GM12878 (cell line): ENCODE results near the gene NOTCH1. TPM values are rescaled to one million over a fixed set of nuclear protein-coding genes. Genes with fewer than 3 reads are reported as not detected.

Experiments
- CEBPB ChIP-seq, 2 experiments: fragments of 150-350 bp in 1 of 2; IDR thresholded peaks; 2 replicates each; pipeline ENCODE4 v1.6.1; 2012 to 2014; ENCODE audit warnings: low read depth in 2 of 2, low read length in 2 of 2, borderline replicate concordance in 1 of 2, inconsistent platforms in 1 of 2
- CHD2 ChIP-seq: IDR thresholded peaks from 2 replicates; pipeline ENCODE4 v1.6.1; 2011; ENCODE audit warnings: low read depth, low read length, improper control_type of control experiment, borderline replicate concordance
- DPF2 ChIP-seq: fragments of 450-650 bp; IDR thresholded peaks from 2 replicates; pipeline ENCODE4 v1.6.1; 2017; ENCODE audit warnings: mild to moderate bottlenecking
- FOXM1 ChIP-seq: IDR thresholded peaks from 2 replicates; pipeline ENCODE4 v1.6.1; 2012; ENCODE audit warnings: low read depth, mild to moderate bottlenecking, inconsistent platforms, low read length, moderate library complexity
- GATAD2B ChIP-seq: fragments of 450-650 bp; conservative IDR thresholded peaks from 2 replicates; pipeline ENCODE4 v1.6.1; 2017; ENCODE audit warnings: low read depth, mild to moderate bottlenecking, moderate library complexity
- LARP7 ChIP-seq: fragments of 450-650 bp; IDR thresholded peaks from 2 replicates; pipeline ENCODE4 v1.6.1; 2017; ENCODE audit warnings: mild to moderate bottlenecking
- MTA2 ChIP-seq: fragments of 450-650 bp; IDR thresholded peaks from 2 replicates; pipeline ENCODE4 v1.6.1; 2016; ENCODE audit warnings: low read depth, mild to moderate bottlenecking, moderate library complexity
- NFXL1 ChIP-seq: fragments of 450-650 bp; IDR thresholded peaks from 2 replicates; pipeline ENCODE4 v1.6.1; 2017; ENCODE audit warnings: antibody characterized with exemption, mild to moderate bottlenecking, borderline replicate concordance
- POLR2A ChIP-seq: IDR thresholded peaks from 2 replicates; pipeline ENCODE4 v1.6.1; 2011; ENCODE audit warnings: low read depth, mild to moderate bottlenecking, low read length
- POLR2AphosphoS2 ChIP-seq: IDR thresholded peaks from 2 replicates; pipeline ENCODE4 v1.6.1; 2011; ENCODE audit warnings: low read depth, mild to moderate bottlenecking, low read length, improper control_type of control experiment, moderate library complexity
- POLR2AphosphoS5 ChIP-seq: IDR thresholded peaks from 2 replicates; pipeline ENCODE4 v1.6.1; 2011; ENCODE audit warnings: mild to moderate bottlenecking, low read length, inconsistent platforms
- RAD21 ChIP-seq: IDR thresholded peaks from 2 replicates; pipeline ENCODE4 v1.6.1; 2011; ENCODE audit warnings: mild to moderate bottlenecking, low read depth, low read length, moderate library complexity; ENCODE audit not compliant: insufficient read depth
- RBBP5 ChIP-seq: fragments of 200-600 bp; sonication (generic); conservative IDR thresholded peaks from 2 replicates; pipeline ENCODE4 v1.6.1; 2016
- RELB ChIP-seq: fragments of 450-650 bp; IDR thresholded peaks from 2 replicates; pipeline ENCODE4 v1.6.1; 2017; ENCODE audit warnings: low read depth, mild to moderate bottlenecking, moderate library complexity
- SREBF1 ChIP-seq: IDR thresholded peaks from 2 replicates; pipeline ENCODE4 v1.6.1; 2012; ENCODE audit warnings: mild to moderate bottlenecking, low read length
- TCF7 ChIP-seq: IDR thresholded peaks from 2 replicates; pipeline ENCODE4 v1.6.1; 2014; ENCODE audit warnings: antibody characterized with exemption, borderline replicate concordance
- YY1 ChIP-seq: IDR thresholded peaks from 2 replicates; pipeline ENCODE4 v1.6.1; 2011; ENCODE audit warnings: low read depth, mild to moderate bottlenecking, low read length
- ZBED1 ChIP-seq: IDR thresholded peaks from 2 replicates; pipeline ENCODE4 v1.6.1; 2016; ENCODE audit warnings: borderline replicate concordance
- ZNF274 ChIP-seq: IDR thresholded peaks from one replicate; pipeline ENCODE4 v1.8.0; 2011; ENCODE audit not compliant: insufficient read length, insufficient read depth
- polyA plus RNA-seq, 11 experiments: library from polyadenylated mRNA; depleted of rRNA in 4 of 11; unstranded in 6 of 11; stranded (reverse) in 5 of 11; fragments of >200 nt; fragmentation: Nextera tagmentation in 4 of 11; fragmentation: Illumina TruSeq in 1 of 11; extraction: Ambion mirVana in 4 of 11; extraction: Trizol in 1 of 11; gene quantifications; 1 replicate in 1 of 11; 2 replicates in 10 of 11; pipeline versions ENCODE4 v1.2.1 to v1.2.3, GENCODE V29; 2011 to 2016; ENCODE audit warnings: inconsistent platforms in 2 of 11, missing spikeins in 2 of 11, low read depth in 1 of 11
- total RNA-seq, 4 experiments: library from RNA; depleted of rRNA in 3 of 4; stranded (reverse); fragments of >200 nt in 3 of 4; fragmentation: Illumina TruSeq in 1 of 4; extraction: Trizol in 1 of 4; gene quantifications; 2 replicates each; pipeline versions ENCODE4 v1.2.1 to v1.2.3, GENCODE V29; 2013 to 2021
- TF ChIP-seq, protein P1 (sequence below): fragments of 450-650 bp; IDR thresholded peaks from 2 replicates; pipeline ENCODE4 v1.6.1; 2017; ENCODE audit warnings: borderline replicate concordance
- TF ChIP-seq, protein P2 (sequence below): fragments of 450-650 bp; IDR thresholded peaks from 2 replicates; pipeline ENCODE4 v1.6.1; 2016; ENCODE audit warnings: mild to moderate bottlenecking
- TF ChIP-seq, protein P3 (sequence below): fragments of 450-650 bp; IDR thresholded peaks from 2 replicates; pipeline ENCODE4 v1.6.1; 2018; ENCODE audit warnings: borderline replicate concordance, mild to moderate bottlenecking; ENCODE audit not compliant: partially characterized antibody
- TF ChIP-seq, protein P4 (sequence below): IDR thresholded peaks from 2 replicates; pipeline ENCODE4 v1.6.1; 2011; ENCODE audit warnings: borderline replicate concordance, low read depth, mild to moderate bottlenecking, moderate library complexity, low read length; ENCODE audit not compliant: insufficient read depth, poor library complexity, severe bottlenecking
- TF ChIP-seq, protein P5 (sequence below): IDR thresholded peaks from 2 replicates; pipeline ENCODE4 v1.6.1; 2012; ENCODE audit warnings: low read depth, low read length, improper control_type of control experiment

Gene NOTCH1
- total and polyA plus RNA-seq, 10 of the 15 experiments (the other 5 are each of a cell fraction or from before 2014, with no cell fraction given): 0.02 to 40.0 (median 3.7) TPM

GRCh38 chr9:136576269-136576626, 30.4 kb upstream of the NOTCH1 start (continued):
- TF ChIP-seq, protein P1, sequence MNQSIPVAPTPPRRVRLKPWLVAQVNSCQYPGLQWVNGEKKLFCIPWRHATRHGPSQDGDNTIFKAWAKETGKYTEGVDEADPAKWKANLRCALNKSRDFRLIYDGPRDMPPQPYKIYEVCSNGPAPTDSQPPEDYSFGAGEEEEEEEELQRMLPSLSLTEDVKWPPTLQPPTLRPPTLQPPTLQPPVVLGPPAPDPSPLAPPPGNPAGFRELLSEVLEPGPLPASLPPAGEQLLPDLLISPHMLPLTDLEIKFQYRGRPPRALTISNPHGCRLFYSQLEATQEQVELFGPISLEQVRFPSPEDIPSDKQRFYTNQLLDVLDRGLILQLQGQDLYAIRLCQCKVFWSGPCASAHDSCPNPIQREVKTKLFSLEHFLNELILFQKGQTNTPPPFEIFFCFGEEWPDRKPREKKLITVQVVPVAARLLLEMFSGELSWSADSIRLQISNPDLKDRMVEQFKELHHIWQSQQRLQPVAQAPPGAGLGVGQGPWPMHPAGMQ: no peak
- TF ChIP-seq RBBP5: no peak
- no peak for TF ChIP-seq SREBF1
- TF ChIP-seq MTA2: no peak
- TF ChIP-seq GATAD2B: 0 out of 2 replicates have a peak, but pooled peaks have one; percentile 47
- TF ChIP-seq, protein P2, sequence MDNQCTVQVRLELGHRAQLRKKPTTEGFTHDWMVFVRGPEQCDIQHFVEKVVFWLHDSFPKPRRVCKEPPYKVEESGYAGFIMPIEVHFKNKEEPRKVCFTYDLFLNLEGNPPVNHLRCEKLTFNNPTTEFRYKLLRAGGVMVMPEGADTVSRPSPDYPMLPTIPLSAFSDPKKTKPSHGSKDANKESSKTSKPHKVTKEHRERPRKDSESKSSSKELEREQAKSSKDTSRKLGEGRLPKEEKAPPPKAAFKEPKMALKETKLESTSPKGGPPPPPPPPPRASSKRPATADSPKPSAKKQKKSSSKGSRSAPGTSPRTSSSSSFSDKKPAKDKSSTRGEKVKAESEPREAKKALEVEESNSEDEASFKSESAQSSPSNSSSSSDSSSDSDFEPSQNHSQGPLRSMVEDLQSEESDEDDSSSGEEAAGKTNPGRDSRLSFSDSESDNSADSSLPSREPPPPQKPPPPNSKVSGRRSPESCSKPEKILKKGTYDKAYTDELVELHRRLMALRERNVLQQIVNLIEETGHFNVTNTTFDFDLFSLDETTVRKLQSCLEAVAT: no peak
- TF ChIP-seq NFXL1: no peak
- no peak for TF ChIP-seq RELB
- TF ChIP-seq, protein P3, sequence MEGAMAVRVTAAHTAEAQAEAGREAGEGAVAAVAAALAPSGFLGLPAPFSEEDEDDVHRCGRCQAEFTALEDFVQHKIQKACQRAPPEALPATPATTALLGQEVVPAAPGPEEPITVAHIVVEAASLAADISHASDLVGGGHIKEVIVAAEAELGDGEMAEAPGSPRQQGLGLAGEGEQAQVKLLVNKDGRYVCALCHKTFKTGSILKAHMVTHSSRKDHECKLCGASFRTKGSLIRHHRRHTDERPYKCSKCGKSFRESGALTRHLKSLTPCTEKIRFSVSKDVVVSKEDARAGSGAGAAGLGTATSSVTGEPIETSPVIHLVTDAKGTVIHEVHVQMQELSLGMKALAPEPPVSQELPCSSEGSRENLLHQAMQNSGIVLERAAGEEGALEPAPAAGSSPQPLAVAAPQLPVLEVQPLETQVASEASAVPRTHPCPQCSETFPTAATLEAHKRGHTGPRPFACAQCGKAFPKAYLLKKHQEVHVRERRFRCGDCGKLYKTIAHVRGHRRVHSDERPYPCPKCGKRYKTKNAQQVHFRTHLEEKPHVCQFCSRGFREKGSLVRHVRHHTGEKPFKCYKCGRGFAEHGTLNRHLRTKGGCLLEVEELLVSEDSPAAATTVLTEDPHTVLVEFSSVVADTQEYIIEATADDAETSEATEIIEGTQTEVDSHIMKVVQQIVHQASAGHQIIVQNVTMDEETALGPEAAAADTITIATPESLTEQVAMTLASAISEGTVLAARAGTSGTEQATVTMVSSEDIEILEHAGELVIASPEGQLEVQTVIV: no peak
- TF ChIP-seq, protein P4, sequence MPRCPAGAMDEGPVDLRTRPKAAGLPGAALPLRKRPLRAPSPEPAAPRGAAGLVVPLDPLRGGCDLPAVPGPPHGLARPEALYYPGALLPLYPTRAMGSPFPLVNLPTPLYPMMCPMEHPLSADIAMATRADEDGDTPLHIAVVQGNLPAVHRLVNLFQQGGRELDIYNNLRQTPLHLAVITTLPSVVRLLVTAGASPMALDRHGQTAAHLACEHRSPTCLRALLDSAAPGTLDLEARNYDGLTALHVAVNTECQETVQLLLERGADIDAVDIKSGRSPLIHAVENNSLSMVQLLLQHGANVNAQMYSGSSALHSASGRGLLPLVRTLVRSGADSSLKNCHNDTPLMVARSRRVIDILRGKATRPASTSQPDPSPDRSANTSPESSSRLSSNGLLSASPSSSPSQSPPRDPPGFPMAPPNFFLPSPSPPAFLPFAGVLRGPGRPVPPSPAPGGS: no peak
- TF ChIP-seq ZBED1: no peak
- TF ChIP-seq DPF2: peak; percentile 73; the same call in 1 of the 2 replicates
- no peak for TF ChIP-seq POLR2AphosphoS2
- TF ChIP-seq POLR2A: no peak
- TF ChIP-seq, protein P5, sequence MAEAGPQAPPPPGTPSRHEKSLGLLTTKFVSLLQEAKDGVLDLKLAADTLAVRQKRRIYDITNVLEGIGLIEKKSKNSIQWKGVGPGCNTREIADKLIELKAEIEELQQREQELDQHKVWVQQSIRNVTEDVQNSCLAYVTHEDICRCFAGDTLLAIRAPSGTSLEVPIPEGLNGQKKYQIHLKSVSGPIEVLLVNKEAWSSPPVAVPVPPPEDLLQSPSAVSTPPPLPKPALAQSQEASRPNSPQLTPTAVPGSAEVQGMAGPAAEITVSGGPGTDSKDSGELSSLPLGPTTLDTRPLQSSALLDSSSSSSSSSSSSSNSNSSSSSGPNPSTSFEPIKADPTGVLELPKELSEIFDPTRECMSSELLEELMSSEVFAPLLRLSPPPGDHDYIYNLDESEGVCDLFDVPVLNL: no peak
- TF ChIP-seq LARP7: no peak
- TF ChIP-seq CEBPB (IDR thresholded peaks at IDR 0.05; ENCODE audit: borderline replicate concordance in 1 of 2, low read depth in 2 of 2, low read length in 2 of 2): no peak
- no peak for TF ChIP-seq CHD2
- TF ChIP-seq FOXM1: no peak
- TF ChIP-seq TCF7: no peak
- TF ChIP-seq POLR2AphosphoS5: no peak
- no peak for TF ChIP-seq ZNF274
- TF ChIP-seq YY1: no peak
- TF ChIP-seq RAD21: no peak
